Caco-2 (cell line): ENCODE data around the gene BSCL2. TPM values are rescaled to one million over a fixed set of nuclear protein-coding genes. Genes with fewer than 3 reads are reported as not detected.

Source experiments
- BruUV-seq: library from RNA; stranded (reverse); fragments of 400-500 nt; replicated peaks from 2 replicates; lab custom pipeline; 2021; lab: Mats Ljungman, UMichigan
- CTCF ChIA-PET: fragments of 300-600 bp; sonication (Branson Sonifier 250); formaldehyde crosslinking; loops from one replicate; lab custom pipeline; 2022; ENCODE audit warnings: antibody characterized with exemption; lab: Charles Lee
- POLR2A ChIA-PET: fragments of 300-600 bp; sonication (Branson Sonifier 250); formaldehyde crosslinking; loops from one replicate; lab custom pipeline; 2022; ENCODE audit warnings: antibody characterized with exemption; lab: Charles Lee
- DNase-seq, 2 experiments: peaks; one replicate each; pipeline versions ENCODE4 v3.0.0 to v3.0.0-alpha.2; 2020 to 2022
- H3K27me3 ChIP-seq: replicated peaks from 2 replicates; pipeline ENCODE4 v1.6.0; 2011; ENCODE audit warnings: low read length; ENCODE audit not compliant: control insufficient read depth, insufficient read depth
- H3K36me3 ChIP-seq: 2 replicates; pipeline ENCODE4 v1.5.1; 2011; ENCODE audit warnings: low read length; ENCODE audit not compliant: control insufficient read depth, insufficient read depth
- H3K4me1 ChIP-seq: fragments of 250-450 bp; sonication (Bioruptor Pico); 2 replicates; pipeline ENCODE4 v1.5.1; 2020; ENCODE audit warnings: mild to moderate bottlenecking
- H3K4me3 ChIP-seq: 2 replicates; pipeline ENCODE4 v1.5.1; 2011; ENCODE audit warnings: low read depth, mild to moderate bottlenecking, control low read depth, low read length
- H3K9me3 ChIP-seq: fragments of 250-450 bp; sonication (Bioruptor Pico); 2 replicates; pipeline ENCODE4 v1.5.1; 2020; ENCODE audit warnings: mild to moderate bottlenecking, moderate library complexity
- H3K27ac Mint-ChIP-seq: one replicate; pipeline ENCODE4 v1.8.0; 2022; ENCODE audit warnings: mixed read lengths; ENCODE audit not compliant: unreplicated experiment
- H3K27me3 Mint-ChIP-seq: one replicate; pipeline ENCODE4 v1.8.0; 2022; ENCODE audit warnings: mixed read lengths; ENCODE audit not compliant: insufficient read depth, unreplicated experiment
- H3K36me3 Mint-ChIP-seq: one replicate; pipeline ENCODE4 v1.8.0; 2022; ENCODE audit warnings: mild to moderate bottlenecking, mixed read lengths; ENCODE audit not compliant: insufficient read depth, unreplicated experiment
- H3K4me1 Mint-ChIP-seq: one replicate; pipeline ENCODE4 v1.8.0; 2022; ENCODE audit warnings: low read depth, mixed read lengths; ENCODE audit not compliant: unreplicated experiment
- H3K4me3 Mint-ChIP-seq: one replicate; pipeline ENCODE4 v1.8.0; 2022; ENCODE audit warnings: mild to moderate bottlenecking, moderate library complexity, mixed read lengths; ENCODE audit not compliant: unreplicated experiment
- H3K9me3 Mint-ChIP-seq: one replicate; pipeline ENCODE4 v1.8.0; 2022; ENCODE audit warnings: mixed read lengths; ENCODE audit not compliant: unreplicated experiment
- CTCF ChIP-seq, 2 experiments: fragments of 200-600 bp in 1 of 2; IDR thresholded peaks; 1 replicate in 1 of 2; 2 replicates in 1 of 2; pipeline versions ENCODE4 v1.5.1 to v1.8.0; 2011 to 2022; ENCODE audit warnings: antibody characterized with exemption in 1 of 2, control low read depth in 1 of 2, inconsistent platforms in 1 of 2, low read depth in 1 of 2, low read length in 1 of 2, mild to moderate bottlenecking in 1 of 2, moderate library complexity in 1 of 2; ENCODE audit not compliant: insufficient read depth in 1 of 2, severe bottlenecking in 1 of 2, unreplicated experiment in 1 of 2
- intact Hi-C: fragments of 100-400 bp; cut with micrococcal nuclease; formaldehyde crosslinking; loops from one replicate; pipeline ENCODE4 v1.10.0; 2022; ENCODE audit not compliant: unreplicated experiment
- total RNA-seq: library from RNA; stranded (reverse); gene quantifications from 2 replicates; pipeline ENCODE4 v1.2.3, GENCODE V29; 2022

Gene BSCL2
- total RNA-seq, 1 experiment from 2014 or later: 39.2 TPM

GRCh38 chr11:62648967-62649364, 58.3 kb downstream of the BSCL2 start:
- H3K27me3 Mint-ChIP-seq: no peaks in the 10 kb centered on the region
- no TSS peak for BruUV-seq
- Histone ChIP-seq H3K27me3 (no peaks in the 10 kb centered on the region), H3K4me3 (no peak overlapping the region), H3K4me1 (peaks cover 19% of the 10 kb centered on the region), H3K36me3 (peaks cover 3% of the 10 kb centered on the region; the same call in 1 of the 2 replicates), H3K9me3 (no peaks in the 10 kb centered on the region)
- CTCF ChIA-PET: no interaction called here
- DNase-seq: no peak
- H3K36me3 Mint-ChIP-seq: peaks cover 62% of the 10 kb centered on the region
- no peaks in the 10 kb centered on the region for H3K9me3 Mint-ChIP-seq
- no peak overlapping the region for H3K27ac Mint-ChIP-seq
- intact Hi-C loops: loop anchor here (5.0 kb wide), 1 partner anchor 37 kb away; the partner anchor contains the start of genes EML3 and ROM1
- H3K4me3 Mint-ChIP-seq: no peak overlapping the region
- H3K4me1 Mint-ChIP-seq: peaks cover 7% of the 10 kb centered on the region
- no peak for TF ChIP-seq CTCF (IDR thresholded peaks at IDR 0.05; ENCODE audit: insufficient read depth in 1 of 2, low read depth in 1 of 2, low read length in 1 of 2, severe bottlenecking in 1 of 2, unreplicated experiment in 1 of 2)
- POLR2A ChIA-PET: interaction anchor here (0.6 to 4.5 kb wide), 2 partner anchors 16 to 75 kb away, joined by 3 to 43 read pairs; partner anchors contain the start of genes C11orf98, CSKMT and EEF1G

GRCh38 chr11:62648185-62648966, 58.8 kb downstream of the BSCL2 start:
- Histone ChIP-seq H3K4me1 (peaks cover 19% of the 10 kb centered on the region), H3K27me3 (no peaks in the 10 kb centered on the region), H3K9me3 (no peaks in the 10 kb centered on the region), H3K4me3 (no peak overlapping the region), H3K36me3 (peaks cover 5% of the 10 kb centered on the region; the same call in 1 of the 2 replicates)
- no peak overlapping the region for H3K27ac Mint-ChIP-seq
- CTCF ChIA-PET: no interaction called here
- H3K4me3 Mint-ChIP-seq: no peak overlapping the region
- no peak for DNase-seq
- peaks cover 7% of the 10 kb centered on the region for H3K4me1 Mint-ChIP-seq
- H3K27me3 Mint-ChIP-seq: no peaks in the 10 kb centered on the region
- peaks cover 61% of the 10 kb centered on the region for H3K36me3 Mint-ChIP-seq
- no peak for TF ChIP-seq CTCF (IDR thresholded peaks at IDR 0.05; ENCODE audit: insufficient read depth in 1 of 2, low read depth in 1 of 2, low read length in 1 of 2, severe bottlenecking in 1 of 2, unreplicated experiment in 1 of 2)
- BruUV-seq: no TSS peak
- POLR2A ChIA-PET: interaction anchor here (0.6 to 4.5 kb wide), 2 partner anchors 17 to 75 kb away, joined by 3 to 43 read pairs; partner anchors contain the start of genes C11orf98, CSKMT and EEF1G
- intact Hi-C loops: loop anchor here (5.0 kb wide), 1 partner anchor 36 kb away; the partner anchor contains the start of genes EML3 and ROM1
- no peaks in the 10 kb centered on the region for H3K9me3 Mint-ChIP-seq

- no peaks in the 10 kb centered on the region for H3K27me3 Mint-ChIP-seq
- intact Hi-C loops: loop anchor here (2.0 to 5.0 kb wide), 3 partner anchors 17 to 57 kb away; partner anchors contain the start of genes C11orf98, CSKMT, EML3 and ROM1
- CTCF ChIA-PET: no interaction called here
- H3K27me3 ChIP-seq: no peaks in the 10 kb centered on the region
- no TSS peak for BruUV-seq
- no peaks in the 10 kb centered on the region for H3K9me3 Mint-ChIP-seq
- peaks cover 19% of the 10 kb centered on the region for H3K4me1 ChIP-seq
- peaks cover 6% of the 10 kb centered on the region for H3K4me1 Mint-ChIP-seq
- no peaks in the 10 kb centered on the region for H3K9me3 ChIP-seq
- H3K36me3 Mint-ChIP-seq: peaks cover 59% of the 10 kb centered on the region
- TF ChIP-seq CTCF (IDR thresholded peaks at IDR 0.05; ENCODE audit: insufficient read depth in 1 of 2, low read depth in 1 of 2, low read length in 1 of 2, severe bottlenecking in 1 of 2, unreplicated experiment in 1 of 2): no peak
- DNase-seq: no peak
- peaks cover 5% of the 10 kb centered on the region for H3K36me3 ChIP-seq
- H3K27ac Mint-ChIP-seq: peak overlapping the region; percentile 39
- no peak overlapping the region for H3K4me3 ChIP-seq
- no peak overlapping the region for H3K4me3 Mint-ChIP-seq
- POLR2A ChIA-PET: interaction anchor here (4.5 kb wide), 1 partner anchor 17 kb away, joined by 43 read pairs; the partner anchor contains the start of genes C11orf98 and CSKMT
These were observed 59.6 kb downstream of the BSCL2 start for GRCh38 chr11:62647609-62648005.
